ENCODE measurements around the gene PTPRT. TPM values are rescaled to one million over a fixed set of nuclear protein-coding genes. Genes with fewer than 3 reads are reported as not detected.

PTPRT gene
- total RNA-seq, 1 donor from 2014 or later, result not detected

- DNase-seq (ENCODE audit: low spot score), result no peak
Observed at GRCh38 chr20:43123180-43123579, 66.5 kb downstream of the PTPRT start.

- DNase-seq (ENCODE audit: low spot score), result no peak
Observed at GRCh38 chr20:43119720-43120119, 70.0 kb downstream of the PTPRT start.

- no peak for DNase-seq (ENCODE audit: low spot score)
Observed at GRCh38 chr20:43102394-43102793, 87.3 kb downstream of the PTPRT start.

GRCh38 chr20:43096931-43097260, 92.8 kb downstream of the PTPRT start:
- DNase-seq (ENCODE audit: low spot score), result no peak

GRCh38 chr20:43096126-43096930, 93.4 kb downstream of the PTPRT start:
- DNase-seq (ENCODE audit: low spot score), result no peak

- DNase-seq (ENCODE audit: low spot score), result no peak
Observed at GRCh38 chr20:43095034-43095433, 94.7 kb downstream of the PTPRT start.

- DNase-seq (ENCODE audit: low spot score), result no peak
Observed at GRCh38 chr20:43092386-43093088, 97.2 kb downstream of the PTPRT start.

- DNase-seq (ENCODE audit: low spot score), result no peak
Observed at GRCh38 chr20:43068482-43068881, 121.2 kb downstream of the PTPRT start.

- no peak for DNase-seq (ENCODE audit: low spot score)
Observed at GRCh38 chr20:43066125-43066524, 123.6 kb downstream of the PTPRT start.

- DNase-seq (ENCODE audit: low spot score), result no peak
Observed at GRCh38 chr20:43065299-43065698, 124.4 kb downstream of the PTPRT start.

- DNase-seq (ENCODE audit: low spot score), result no peak
Observed at GRCh38 chr20:43058077-43058476, 131.6 kb downstream of the PTPRT start.

GRCh38 chr20:43057317-43057716, 132.4 kb downstream of the PTPRT start:
- DNase-seq (ENCODE audit: low spot score), result no peak

- no peak for DNase-seq (ENCODE audit: low spot score)
Observed at GRCh38 chr20:43055181-43055884, 134.4 kb downstream of the PTPRT start.

- no peak for DNase-seq (ENCODE audit: low spot score)
Observed at GRCh38 chr20:43052532-43052931, 137.2 kb downstream of the PTPRT start.

GRCh38 chr20:43046966-43047365, 142.7 kb downstream of the PTPRT start:
- DNase-seq (ENCODE audit: low spot score), result no peak

GRCh38 chr20:43043887-43044286, 145.8 kb downstream of the PTPRT start:
- DNase-seq (ENCODE audit: low spot score), result no peak

- no peak for DNase-seq (ENCODE audit: low spot score)
Observed at GRCh38 chr20:43040427-43040826, 149.3 kb downstream of the PTPRT start.

GRCh38 chr20:43037605-43038309, 151.9 kb downstream of the PTPRT start:
- DNase-seq (ENCODE audit: low spot score), result no peak

- no peak for DNase-seq (ENCODE audit: low spot score)
Observed at GRCh38 chr20:43034981-43035724, 154.6 kb downstream of the PTPRT start.

- DNase-seq (ENCODE audit: low spot score), result no peak
Observed at GRCh38 chr20:43032459-43032858, 157.2 kb downstream of the PTPRT start.

GRCh38 chr20:43029176-43029575, 160.5 kb downstream of the PTPRT start:
- DNase-seq (ENCODE audit: low spot score), result no peak

Measured in mesenteric fat pad (tissue), 1 donor.